ENCODE data around the gene SPATA21. TPM values are rescaled to one million over a fixed set of nuclear protein-coding genes. Genes with fewer than 3 reads are reported as not detected.
A peak's percentile ranks its signal among the peaks of the same experiment; 100 is the strongest.

The SPATA21 gene
- total RNA-seq, 4 donors from 2014 or later: not detected

- peaks cover 36 to 41% of the 10 kb centered on the region in 2 donors for H3K4me1 ChIP-seq
- no peaks in the 10 kb centered on the region for H3K9me3 ChIP-seq
- intact Hi-C loops (cut with DNase I): no loop called here
- 37 to 52% methylated on average over 5 of the region's 5 CpGs for WGBS, 2 donors
- DNase-seq: peak; percentile 77 to 85
- no peaks in the 10 kb centered on the region for H3K27me3 ChIP-seq
- TF ChIP-seq POLR2A (IDR thresholded peaks at IDR 0.05) (no peak), CTCF (IDR thresholded peaks at IDR 0.05) (no peak)
- peak overlapping the region; percentile 82 to 84 (median 83) for H3K27ac ChIP-seq
- no peak overlapping the region for H3K4me3 ChIP-seq (replicated peaks in 1 of 3)
- H3K36me3 ChIP-seq: no peaks in the 10 kb centered on the region
Observed at GRCh38 chr1:16386454-16387113, 50.6 kb downstream of the SPATA21 start.

- Histone ChIP-seq H3K4me3 (replicated peaks in 1 of 3) (no peak overlapping the region), H3K9me3 (no peaks in the 10 kb centered on the region), H3K27ac (peak overlapping the region; percentile 73 to 83 (median 82)), H3K27me3 (no peaks in the 10 kb centered on the region), H3K36me3 (no peaks in the 10 kb centered on the region), H3K4me1 (peaks cover 33 to 39% of the 10 kb centered on the region in 2 donors)
- 87 to 91% methylated on average over 9 of the region's 9 CpGs for WGBS, 2 donors
- TF ChIP-seq CTCF (IDR thresholded peaks at IDR 0.05) (no peak), POLR2A (IDR thresholded peaks at IDR 0.05) (no peak)
- intact Hi-C loops (cut with DNase I): no loop called here
- DNase-seq: no peak
Observed at GRCh38 chr1:16385659-16386453, 51.4 kb downstream of the SPATA21 start.

- no peaks in the 10 kb centered on the region for H3K27me3 ChIP-seq
- TF ChIP-seq CTCF (IDR thresholded peaks at IDR 0.05) (no peak), POLR2A (IDR thresholded peaks at IDR 0.05) (no peak)
- H3K4me1 ChIP-seq: peaks cover 39 to 43% of the 10 kb centered on the region in 2 donors
- intact Hi-C loops (cut with DNase I): no loop called here
- no peaks in the 10 kb centered on the region for H3K36me3 ChIP-seq
- H3K27ac ChIP-seq: no peak overlapping the region
- no peak overlapping the region for H3K4me3 ChIP-seq (replicated peaks in 1 of 3)
- no peaks in the 10 kb centered on the region for H3K9me3 ChIP-seq
- DNase-seq: no peak
- 96 to 97% methylated on average over 5 of the region's 5 CpGs for WGBS, 2 donors
Observed at GRCh38 chr1:16383888-16384287, 53.3 kb downstream of the SPATA21 start.

- Histone ChIP-seq H3K27ac (no peak overlapping the region), H3K4me1 (peaks cover 24 to 36% of the 10 kb centered on the region in 2 donors), H3K4me3 (replicated peaks in 1 of 3) (no peak overlapping the region), H3K27me3 (no peaks in the 10 kb centered on the region), H3K36me3 (no peaks in the 10 kb centered on the region), H3K9me3 (no peaks in the 10 kb centered on the region)
- 72 to 76% methylated on average over 4 of the region's 4 CpGs for WGBS, 2 donors
- intact Hi-C loops (cut with DNase I): no loop called here
- no peak for DNase-seq
- no peak for TF ChIP-seq POLR2A (IDR thresholded peaks at IDR 0.05)
- TF ChIP-seq CTCF (IDR thresholded peaks at IDR 0.05): no peak
Observed at GRCh38 chr1:16380868-16381267, 56.4 kb downstream of the SPATA21 start.

DNA sequence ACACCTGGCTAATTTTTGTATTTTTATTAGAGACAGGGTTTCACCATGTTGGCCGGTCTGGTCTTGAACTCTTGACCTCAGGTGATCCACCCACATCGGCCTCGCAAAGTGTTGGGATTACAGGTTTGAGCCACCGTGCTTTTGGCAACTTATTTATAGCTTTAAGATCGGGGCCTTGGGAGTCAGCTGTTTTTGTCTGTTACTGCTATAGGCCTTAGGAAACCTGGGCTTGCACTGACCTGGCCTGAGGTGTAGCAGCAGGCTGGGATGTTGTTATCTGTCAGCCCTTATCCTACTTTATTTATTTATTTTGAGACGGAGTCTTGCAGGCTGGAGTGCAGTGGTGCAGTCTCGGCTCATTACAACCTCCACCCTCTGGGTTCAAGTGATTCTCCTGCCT is 58.8 kb downstream of the SPATA21 start:
- H3K36me3 ChIP-seq: no peaks in the 10 kb centered on the region
- no peak overlapping the region for H3K27ac ChIP-seq
- peaks cover 24 to 42% of the 10 kb centered on the region in 2 donors for H3K4me1 ChIP-seq
- 85 to 87% methylated on average over 7 of the region's 7 CpGs for WGBS, 2 donors
- no peak overlapping the region for H3K4me3 ChIP-seq (replicated peaks in 1 of 3)
- intact Hi-C loops (cut with DNase I): no loop called here
- no peaks in the 10 kb centered on the region for H3K27me3 ChIP-seq
- no peaks in the 10 kb centered on the region for H3K9me3 ChIP-seq
- no peak for TF ChIP-seq POLR2A (IDR thresholded peaks at IDR 0.05)
- TF ChIP-seq CTCF (IDR thresholded peaks at IDR 0.05): no peak
- DNase-seq: no peak

Measured in thyroid gland (tissue), 4 donors.